Endothelial cell of umbilical vein (primary cell): Measurements from ENCODE around the gene NRG3. TPM values are rescaled to one million over a fixed set of nuclear protein-coding genes. Genes with fewer than 3 reads are reported as not detected.

Experiments used
- BruUV-seq: library from RNA; stranded (reverse); fragments of 400-500 nt; replicated peaks from 2 replicates; lab custom pipeline; 2021; lab: Mats Ljungman, UMichigan
- CTCF ChIA-PET: fragments of 300-600, 350-600 bp; sonication (Branson Sonifier 250); formaldehyde crosslinking; loops from one replicate; lab custom pipeline; 2021; ENCODE audit warnings: antibody characterized with exemption, inconsistent platforms; lab: Charles Lee
- POLR2A ChIA-PET: fragments of 300-600, 350-600 bp; sonication (Branson Sonifier 250); formaldehyde crosslinking; loops from one replicate; lab custom pipeline; 2021; ENCODE audit warnings: antibody characterized with exemption, inconsistent platforms; lab: Charles Lee
- DNase-seq: peaks from one replicate; pipeline ENCODE4 v3.0.0-alpha.2; 2011; ENCODE audit warnings: low read depth, low spot score
- FAIRE-seq: peaks from 2 replicates; lab custom pipeline; 2011; peaks lifted over from hg19 to GRCh38; lab: Jason Lieb, UNC
- H2AFZ ChIP-seq: 2 replicates; pipeline ENCODE4 v1.6.0; 2012; ENCODE audit warnings: low read depth, low read length, control low read depth, inconsistent platforms
- H3K27ac ChIP-seq: 2 replicates; pipeline ENCODE4 v1.5.1; 2011; ENCODE audit warnings: low read depth, mild to moderate bottlenecking, control low read depth, low read length, moderate library complexity; ENCODE audit not compliant: insufficient read depth
- H3K27me3 ChIP-seq, 2 experiments: 2 replicates each; pipeline versions ENCODE4 v1.6.0 to v1.6.1; 2011; ENCODE audit warnings: low read length in 2 of 2, mixed read lengths in 1 of 2; ENCODE audit not compliant: control insufficient read depth in 2 of 2, insufficient read depth in 2 of 2
- H3K36me3 ChIP-seq, 2 experiments: 2 replicates in 1 of 2; 3 replicates in 1 of 2; pipeline ENCODE4 v1.5.1; 2011; ENCODE audit warnings: low read length in 2 of 2, mild to moderate bottlenecking in 1 of 2, moderate library complexity in 1 of 2; ENCODE audit not compliant: control insufficient read depth in 2 of 2, insufficient read depth in 2 of 2; ENCODE audit errors: extremely low read depth in 1 of 2
- H3K4me1 ChIP-seq: 3 replicates; pipeline ENCODE4 v1.5.1; 2011; ENCODE audit warnings: mild to moderate bottlenecking, low read length; ENCODE audit not compliant: control insufficient read depth, insufficient read depth; ENCODE audit errors: extremely low read depth
- H3K4me2 ChIP-seq: 2 replicates; pipeline ENCODE4 v1.6.1; 2011; ENCODE audit warnings: low read length, control low read depth, mixed read lengths; ENCODE audit not compliant: insufficient read depth
- H3K4me3 ChIP-seq, 3 experiments: fragments of 200-600 bp in 1 of 3; sonication (generic), shearing (Covaris generic) in 1 of 3; replicated peaks in 1 of 3; 2 replicates each; pipeline ENCODE4 v1.5.1; 2011 to 2016; ENCODE audit warnings: control low read depth in 3 of 3, low read length in 3 of 3, mild to moderate bottlenecking in 2 of 3, inconsistent platforms in 1 of 3, low read depth in 1 of 3, moderate library complexity in 1 of 3; ENCODE audit not compliant: insufficient read depth in 1 of 3
- H3K79me2 ChIP-seq: 2 replicates; pipeline ENCODE4 v1.6.0; 2012; ENCODE audit warnings: low read length, inconsistent platforms; ENCODE audit not compliant: control insufficient read depth, insufficient read depth
- H3K9ac ChIP-seq: replicated peaks from 2 replicates; pipeline ENCODE3; 2011; ENCODE audit warnings: low read length, control low read depth; ENCODE audit not compliant: insufficient read depth; ENCODE audit errors: extremely low read depth
- H3K9me1 ChIP-seq: replicated peaks from 3 replicates; pipeline ENCODE4 v1.6.0; 2011; ENCODE audit warnings: mild to moderate bottlenecking, low read length; ENCODE audit not compliant: control insufficient read depth, insufficient read depth; ENCODE audit errors: extremely low read depth
- H3K9me3 ChIP-seq: replicated peaks from 2 replicates; pipeline ENCODE4 v1.5.1; 2012; ENCODE audit warnings: low read length, inconsistent platforms; ENCODE audit not compliant: control insufficient read depth, insufficient read depth
- H4K20me1 ChIP-seq: replicated peaks from 2 replicates; pipeline ENCODE3; 2011; ENCODE audit warnings: mild to moderate bottlenecking, low read length; ENCODE audit not compliant: control insufficient read depth, insufficient read depth; ENCODE audit errors: extremely low read depth
- CTCF ChIP-seq, 2 donors: IDR thresholded peaks; 1 replicate in 1 of 2; 2 replicates in 1 of 2; pipeline ENCODE4 v1.5.1; 2011; ENCODE audit warnings: low read length in 2 of 2, mild to moderate bottlenecking in 2 of 2, moderate library complexity in 2 of 2, control low read depth in 1 of 2, inconsistent platforms in 1 of 2, low read depth in 1 of 2; ENCODE audit not compliant: insufficient read depth in 1 of 2; ENCODE audit errors: extremely low read depth in 1 of 2
- EZH2 ChIP-seq: IDR thresholded peaks from 2 replicates; pipeline ENCODE4 v1.6.1; 2012; ENCODE audit warnings: borderline replicate concordance, low read depth, mild to moderate bottlenecking, moderate library complexity, low read length, inconsistent platforms; ENCODE audit not compliant: severe bottlenecking
- FOS ChIP-seq: IDR thresholded peaks from 2 replicates; pipeline ENCODE4 v1.6.1; 2011; ENCODE audit warnings: mild to moderate bottlenecking, low read length, moderate library complexity, borderline replicate concordance; ENCODE audit not compliant: insufficient read depth
- GATA2 ChIP-seq: IDR thresholded peaks from 2 replicates; pipeline ENCODE4 v1.7.0; 2011; ENCODE audit warnings: low read depth, mild to moderate bottlenecking, moderate library complexity, mixed read lengths, low read length; ENCODE audit not compliant: insufficient read length, insufficient read depth
- JUN ChIP-seq: IDR thresholded peaks from 2 replicates; pipeline ENCODE4 v1.6.1; 2011; ENCODE audit warnings: borderline replicate concordance, low read depth; ENCODE audit not compliant: insufficient read length, insufficient read depth
- MYC ChIP-seq: IDR thresholded peaks from one replicate; pipeline ENCODE4 v1.6.1; 2011; ENCODE audit warnings: mild to moderate bottlenecking, low read depth, low read length
- POLR2A ChIP-seq: IDR thresholded peaks from 2 replicates; pipeline ENCODE4 v1.6.1; 2012; ENCODE audit warnings: low read depth, mild to moderate bottlenecking, control low read depth, low read length
- POLR2AphosphoS5 ChIP-seq: IDR thresholded peaks from 2 replicates; pipeline ENCODE4 v1.6.1; 2012; ENCODE audit warnings: low read depth, mild to moderate bottlenecking, control low read depth, low read length, moderate library complexity; ENCODE audit not compliant: insufficient read depth
- dilution Hi-C: fragments of 300-500 bp; cut with MboI; formaldehyde crosslinking; loops from one replicate; pipeline ENCODE4 v1.15.0; 2019; ENCODE audit warnings: low sequenced_read_pairs; ENCODE audit not compliant: extremely low pct_ligation_motif_present
- intact Hi-C: fragments of 100-400 bp; cut with micrococcal nuclease; formaldehyde crosslinking; loops from one replicate; pipeline ENCODE4 v1.10.0; 2022
- polyA plus RNA-seq, 4 experiments: library from polyadenylated mRNA; depleted of rRNA in 3 of 4; stranded (reverse) in 3 of 4; unstranded in 1 of 4; fragments of >200 nt; gene quantifications; 2 replicates each; pipeline versions ENCODE4 v1.2.1 to v1.2.3, GENCODE V29; 2011 to 2012; ENCODE audit warnings: missing spikeins in 1 of 4
- total RNA-seq: library from RNA; stranded (reverse); gene quantifications from 2 replicates; pipeline ENCODE4 v1.2.3, GENCODE V29; 2021
- TF ChIP-seq, protein P1 (sequence below): IDR thresholded peaks from 2 replicates; pipeline ENCODE4 v1.6.1; 2011; ENCODE audit not compliant: insufficient read depth, insufficient read length

NRG3 gene
- total and polyA plus RNA-seq, 2 donors (not counting 3 experiments of a cell fraction or from before 2014, with no cell fraction given), result 1.9 to 3.9 TPM

DNA sequence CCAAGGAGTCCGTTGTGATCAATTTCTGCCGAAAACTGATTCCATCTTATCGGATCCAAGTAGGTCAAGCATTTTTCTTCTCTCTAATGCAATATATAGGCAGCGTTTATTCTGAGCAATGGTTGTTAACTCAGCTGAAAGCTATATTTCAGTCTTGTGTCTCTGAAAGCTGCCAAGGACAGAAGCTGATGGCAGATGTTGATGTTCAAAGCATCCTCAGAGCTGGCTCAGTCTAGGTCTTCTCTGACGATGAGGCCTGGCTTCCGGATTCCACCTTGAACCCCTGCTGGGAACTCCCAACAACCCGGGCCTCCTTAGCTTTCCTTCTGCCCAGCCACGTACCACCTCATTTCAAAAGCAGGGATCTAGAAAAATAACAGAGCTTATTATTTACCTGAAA, 863.6 kb downstream of the NRG3 start:
- intact Hi-C loops (no loop called here), dilution Hi-C loops (no loop called here)
- Histone ChIP-seq H3K36me3 (no peaks in the 10 kb centered on the region), H4K20me1 (no peaks in the 10 kb centered on the region), H3K4me2 (no peak overlapping the region), H3K27ac (no peak overlapping the region), H3K4me1 (peaks cover 10% of the 10 kb centered on the region), H2AFZ (no peak overlapping the region), H3K4me3 (no peak overlapping the region), H3K9me3 (no peaks in the 10 kb centered on the region), H3K27me3 (no peaks in the 10 kb centered on the region), H3K9me1 (no peaks in the 10 kb centered on the region), H3K79me2 (no peaks in the 10 kb centered on the region), H3K9ac (no peak overlapping the region)
- no peak for DNase-seq
- no TSS peak for BruUV-seq
- CTCF ChIA-PET, result no interaction called here
- POLR2A ChIA-PET, result no interaction called here
- FAIRE-seq, result no peak
- TF ChIP-seq POLR2A (no peak), JUN (no peak), GATA2 (no peak), POLR2AphosphoS5 (no peak), FOS (no peak), MYC (no peak), EZH2 (no peak), CTCF (IDR thresholded peaks at IDR 0.05; ENCODE audit: extremely low read depth in 1 of 2, insufficient read depth in 1 of 2, low read depth in 1 of 2, low read length in 2 of 2) (no peak)
- TF ChIP-seq, protein P1, sequence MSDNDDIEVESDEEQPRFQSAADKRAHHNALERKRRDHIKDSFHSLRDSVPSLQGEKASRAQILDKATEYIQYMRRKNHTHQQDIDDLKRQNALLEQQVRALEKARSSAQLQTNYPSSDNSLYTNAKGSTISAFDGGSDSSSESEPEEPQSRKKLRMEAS, result no peak
